ENCODE measurements around the gene PBOV1. TPM values are rescaled to one million over a fixed set of nuclear protein-coding genes. Genes with fewer than 3 reads are reported as not detected.

Gene PBOV1
- polyA plus RNA-seq, 1 experiment: not detected

DNA sequence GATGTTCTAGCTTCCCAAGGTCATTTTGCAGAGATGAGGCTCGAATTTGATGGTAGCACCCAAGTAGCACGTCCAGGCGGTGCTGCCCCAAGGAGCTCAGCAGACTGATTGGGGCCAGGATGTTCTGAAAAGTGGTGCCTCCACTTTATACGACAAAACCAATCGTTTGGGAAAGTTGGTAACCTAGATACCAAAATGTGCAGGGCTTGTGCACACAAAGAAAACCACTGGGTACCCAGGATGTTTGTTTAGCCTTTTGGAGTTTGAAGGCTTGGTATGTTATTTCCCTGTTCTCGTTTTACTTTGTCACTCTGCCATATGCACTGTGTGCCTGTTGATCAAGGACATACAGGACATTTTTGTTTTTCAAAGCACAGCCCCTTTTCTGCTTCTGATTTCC is 40.7 kb upstream of the PBOV1 start:
- POLR2A ChIA-PET: no interaction called here
- no peaks in the 10 kb centered on the region for H3K27me3 ChIP-seq (ENCODE audit: control insufficient read depth, insufficient read depth, low read length)
- no peaks in the 10 kb centered on the region for H3K36me3 ChIP-seq (ENCODE audit: control insufficient read depth, insufficient read depth, low read length)
- TF ChIP-seq, protein P1, sequence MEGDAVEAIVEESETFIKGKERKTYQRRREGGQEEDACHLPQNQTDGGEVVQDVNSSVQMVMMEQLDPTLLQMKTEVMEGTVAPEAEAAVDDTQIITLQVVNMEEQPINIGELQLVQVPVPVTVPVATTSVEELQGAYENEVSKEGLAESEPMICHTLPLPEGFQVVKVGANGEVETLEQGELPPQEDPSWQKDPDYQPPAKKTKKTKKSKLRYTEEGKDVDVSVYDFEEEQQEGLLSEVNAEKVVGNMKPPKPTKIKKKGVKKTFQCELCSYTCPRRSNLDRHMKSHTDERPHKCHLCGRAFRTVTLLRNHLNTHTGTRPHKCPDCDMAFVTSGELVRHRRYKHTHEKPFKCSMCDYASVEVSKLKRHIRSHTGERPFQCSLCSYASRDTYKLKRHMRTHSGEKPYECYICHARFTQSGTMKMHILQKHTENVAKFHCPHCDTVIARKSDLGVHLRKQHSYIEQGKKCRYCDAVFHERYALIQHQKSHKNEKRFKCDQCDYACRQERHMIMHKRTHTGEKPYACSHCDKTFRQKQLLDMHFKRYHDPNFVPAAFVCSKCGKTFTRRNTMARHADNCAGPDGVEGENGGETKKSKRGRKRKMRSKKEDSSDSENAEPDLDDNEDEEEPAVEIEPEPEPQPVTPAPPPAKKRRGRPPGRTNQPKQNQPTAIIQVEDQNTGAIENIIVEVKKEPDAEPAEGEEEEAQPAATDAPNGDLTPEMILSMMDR (IDR thresholded peaks at IDR 0.05; ENCODE audit: insufficient read depth, low read depth, low read length): no peak
- CTCF ChIA-PET: interaction anchor here (1.2 kb wide), 1 partner anchor 10 kb away, joined by 3 read pairs; no protein-coding TSS in a partner anchor
- no peak overlapping the region for H3K4me3 ChIP-seq (ENCODE audit: low read depth, low read length)
- DNase-seq (ENCODE audit: low read depth): no peak

DNA sequence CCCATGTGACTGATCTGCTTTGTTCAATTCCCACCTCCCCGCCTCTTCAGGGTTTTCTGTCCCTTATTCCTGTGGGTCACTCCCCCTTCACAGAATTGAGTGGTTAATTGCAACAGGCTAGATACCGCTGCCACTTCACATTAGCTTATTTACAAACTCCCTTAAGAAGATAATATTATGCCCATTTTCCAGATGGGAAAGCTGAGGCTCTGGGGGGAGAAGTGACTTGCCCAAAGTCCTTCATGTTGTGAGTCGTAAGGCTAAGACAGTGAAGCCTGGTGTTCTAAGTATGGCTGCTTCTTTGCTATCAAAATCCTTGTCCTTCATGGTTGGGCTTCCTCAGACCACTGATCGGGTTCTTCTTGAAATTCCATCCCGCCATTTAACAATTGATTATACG is 39.9 kb upstream of the PBOV1 start:
- no peaks in the 10 kb centered on the region for H3K27me3 ChIP-seq (ENCODE audit: control insufficient read depth, insufficient read depth, low read length)
- ChIA-PET CTCF (no interaction called here), POLR2A (no interaction called here)
- no peak overlapping the region for H3K4me3 ChIP-seq (ENCODE audit: low read depth, low read length)
- TF ChIP-seq, protein P1 (IDR thresholded peaks at IDR 0.05; ENCODE audit: insufficient read depth, low read depth, low read length): no peak
- no peak for DNase-seq (ENCODE audit: low read depth)
- H3K36me3 ChIP-seq (ENCODE audit: control insufficient read depth, insufficient read depth, low read length): no peaks in the 10 kb centered on the region

DNA sequence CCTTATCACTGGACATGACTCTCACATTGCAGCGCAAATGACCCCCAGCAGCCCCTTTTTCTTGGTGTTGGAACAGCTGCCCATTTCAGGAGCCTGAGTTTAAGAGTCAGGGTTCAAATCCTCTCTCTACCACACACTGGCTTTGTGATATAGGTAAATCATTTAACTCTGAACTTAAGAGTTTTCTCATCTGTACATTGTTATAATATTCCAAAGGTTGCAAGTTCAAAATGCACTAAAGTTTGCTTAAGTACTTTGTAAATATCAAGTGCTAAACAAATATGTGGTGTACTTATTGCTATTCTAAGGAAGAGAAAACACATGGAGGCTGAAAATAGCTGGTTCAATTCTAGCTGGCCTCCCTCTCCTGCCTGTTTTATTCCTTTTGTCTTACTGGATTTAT is 39.3 kb upstream of the PBOV1 start:
- TF ChIP-seq, protein P1 (IDR thresholded peaks at IDR 0.05; ENCODE audit: insufficient read depth, low read depth, low read length): no peak
- no peak overlapping the region for H3K4me3 ChIP-seq (ENCODE audit: low read depth, low read length)

DNA sequence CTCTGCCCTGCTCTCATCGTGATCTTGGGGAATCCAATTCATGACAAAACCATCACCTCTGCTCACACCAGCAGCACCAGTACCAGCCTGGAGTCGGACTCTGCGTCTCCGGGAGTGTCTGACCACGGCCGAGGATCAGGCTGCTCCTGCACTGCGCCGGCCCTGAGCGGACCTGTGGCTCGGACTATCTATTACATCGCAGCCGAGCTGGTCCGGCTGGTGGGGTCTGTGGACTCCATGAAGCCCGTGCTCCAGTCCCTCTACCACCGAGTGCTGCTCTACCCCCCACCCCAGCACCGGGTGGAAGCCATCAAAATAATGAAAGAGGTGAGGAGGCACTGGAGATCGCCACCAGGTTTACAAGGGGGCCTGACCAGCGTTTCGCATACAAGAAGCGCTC is 37.2 kb upstream of the PBOV1 start:
- Histone ChIP-seq H3K4me3 (ENCODE audit: low read depth, low read length) (no peak overlapping the region), H3K36me3 (ENCODE audit: control insufficient read depth, insufficient read depth, low read length) (no peaks in the 10 kb centered on the region), H3K27me3 (ENCODE audit: control insufficient read depth, insufficient read depth, low read length) (no peaks in the 10 kb centered on the region)
- ChIA-PET CTCF (no interaction called here), POLR2A (no interaction called here)
- TF ChIP-seq, protein P1 (IDR thresholded peaks at IDR 0.05; ENCODE audit: insufficient read depth, low read depth, low read length): no peak
- DNase-seq (ENCODE audit: low read depth): no peak

More for the DNA sequence above, 39.3 kb upstream of the PBOV1 start:
- no peak for DNase-seq (ENCODE audit: low read depth)
- no peaks in the 10 kb centered on the region for H3K36me3 ChIP-seq (ENCODE audit: control insufficient read depth, insufficient read depth, low read length)
- no peaks in the 10 kb centered on the region for H3K27me3 ChIP-seq (ENCODE audit: control insufficient read depth, insufficient read depth, low read length)
- ChIA-PET POLR2A (no interaction called here), CTCF (interaction anchor here (0.7 kb wide), 1 partner anchor 22 kb away, joined by 3 read pairs; no protein-coding TSS in a partner anchor)

DNA sequence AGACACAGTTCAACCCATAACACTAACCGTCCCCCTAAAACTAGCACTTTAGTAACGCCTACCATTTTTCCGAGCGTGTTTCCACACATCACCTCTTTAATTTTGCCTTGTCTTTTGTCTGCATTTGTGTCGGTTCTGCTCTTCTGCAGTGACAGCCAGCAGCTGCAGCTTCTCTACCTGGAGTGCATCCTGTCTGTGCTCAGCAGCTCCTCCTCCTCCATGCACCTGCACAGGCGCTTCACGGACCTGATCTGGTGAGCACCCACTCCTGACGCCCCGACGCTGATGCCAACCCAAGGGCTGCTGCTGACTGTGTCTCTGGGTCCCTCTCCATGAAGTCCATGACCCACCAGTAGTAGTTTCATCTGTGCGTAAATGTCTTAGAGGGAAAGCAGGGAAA is 35.4 kb upstream of the PBOV1 start:
- ChIA-PET POLR2A (no interaction called here), CTCF (no interaction called here)
- no peaks in the 10 kb centered on the region for H3K36me3 ChIP-seq (ENCODE audit: control insufficient read depth, insufficient read depth, low read length)
- no peak overlapping the region for H3K4me3 ChIP-seq (ENCODE audit: low read depth, low read length)
- H3K27me3 ChIP-seq (ENCODE audit: control insufficient read depth, insufficient read depth, low read length): no peaks in the 10 kb centered on the region
- DNase-seq (ENCODE audit: low read depth): no peak
- TF ChIP-seq, protein P1 (IDR thresholded peaks at IDR 0.05; ENCODE audit: insufficient read depth, low read depth, low read length): no peak

Measured in BJ (cell line).